ENCODE measurements around the gene MSS51.
"Not testable (repeated sequence)": the region's sequence is repeated elsewhere in the genome, so short reads cannot be mapped to it uniquely, and the experiment has no call there.

Gene MSS51

GRCh38 chr10:73413528-73414229 lies 19.7 kb downstream of the MSS51 start, which contains the start of gene ANXA7:
TSS of gene ANXA7 (minus strand) at chr10:73414058. CDS start at chr10:73400856, 13,202 bp downstream.
- DNase-seq = peak; percentile 95

- no peak for DNase-seq
These were observed 20.2 kb downstream of the MSS51 start for GRCh38 chr10:73413108-73413527.

GRCh38 chr10:73410897-73411296 lies 22.5 kb downstream of the MSS51 start:
- no peak for DNase-seq

GRCh38 chr10:73408978-73409521 lies 24.3 kb downstream of the MSS51 start:
- DNase-seq = peak; percentile 47

- no peak for DNase-seq
These were observed 25.3 kb downstream of the MSS51 start for GRCh38 chr10:73408061-73408460.

GRCh38 chr10:73407495-73407894 lies 25.9 kb downstream of the MSS51 start:
- no peak for DNase-seq

GRCh38 chr10:73406846-73407245 lies 26.5 kb downstream of the MSS51 start:
- DNase-seq = no peak

GRCh38 chr10:73405556-73405955 lies 27.8 kb downstream of the MSS51 start:
- DNase-seq = no peak

GRCh38 chr10:73404690-73405089 lies 28.7 kb downstream of the MSS51 start:
- DNase-seq = no peak

- no peak for DNase-seq
These were observed 31.7 kb downstream of the MSS51 start for GRCh38 chr10:73401636-73402035.

- no peak for DNase-seq
These were observed 34.3 kb downstream of the MSS51 start for GRCh38 chr10:73399063-73399462.

- no peak for DNase-seq
These were observed 35.3 kb downstream of the MSS51 start for GRCh38 chr10:73398024-73398423.

- DNase-seq = not testable (repeated sequence)
These were observed 39.0 kb downstream of the MSS51 start for GRCh38 chr10:73394325-73394724.

GRCh38 chr10:73388228-73388627 lies 45.1 kb downstream of the MSS51 start:
- DNase-seq = peak; percentile 11

- no peak for DNase-seq
These were observed 46.8 kb downstream of the MSS51 start for GRCh38 chr10:73386583-73386982.

GRCh38 chr10:73379064-73379748 lies 54.2 kb downstream of the MSS51 start:
- DNase-seq = no peak

- DNase-seq = no peak
These were observed 56.7 kb downstream of the MSS51 start for GRCh38 chr10:73376679-73377078.
